ENCODE measurements around the gene ARHGEF19. TPM values are rescaled to one million over a fixed set of nuclear protein-coding genes. Genes with fewer than 3 reads are reported as not detected.
"Not testable (repeated sequence)": the region's sequence is repeated elsewhere in the genome, so short reads cannot be mapped to it uniquely, and the experiment has no call there.

Gene ARHGEF19
- total RNA-seq, 2 experiments from 2014 or later, result 4.4 to 4.5 TPM

DNA sequence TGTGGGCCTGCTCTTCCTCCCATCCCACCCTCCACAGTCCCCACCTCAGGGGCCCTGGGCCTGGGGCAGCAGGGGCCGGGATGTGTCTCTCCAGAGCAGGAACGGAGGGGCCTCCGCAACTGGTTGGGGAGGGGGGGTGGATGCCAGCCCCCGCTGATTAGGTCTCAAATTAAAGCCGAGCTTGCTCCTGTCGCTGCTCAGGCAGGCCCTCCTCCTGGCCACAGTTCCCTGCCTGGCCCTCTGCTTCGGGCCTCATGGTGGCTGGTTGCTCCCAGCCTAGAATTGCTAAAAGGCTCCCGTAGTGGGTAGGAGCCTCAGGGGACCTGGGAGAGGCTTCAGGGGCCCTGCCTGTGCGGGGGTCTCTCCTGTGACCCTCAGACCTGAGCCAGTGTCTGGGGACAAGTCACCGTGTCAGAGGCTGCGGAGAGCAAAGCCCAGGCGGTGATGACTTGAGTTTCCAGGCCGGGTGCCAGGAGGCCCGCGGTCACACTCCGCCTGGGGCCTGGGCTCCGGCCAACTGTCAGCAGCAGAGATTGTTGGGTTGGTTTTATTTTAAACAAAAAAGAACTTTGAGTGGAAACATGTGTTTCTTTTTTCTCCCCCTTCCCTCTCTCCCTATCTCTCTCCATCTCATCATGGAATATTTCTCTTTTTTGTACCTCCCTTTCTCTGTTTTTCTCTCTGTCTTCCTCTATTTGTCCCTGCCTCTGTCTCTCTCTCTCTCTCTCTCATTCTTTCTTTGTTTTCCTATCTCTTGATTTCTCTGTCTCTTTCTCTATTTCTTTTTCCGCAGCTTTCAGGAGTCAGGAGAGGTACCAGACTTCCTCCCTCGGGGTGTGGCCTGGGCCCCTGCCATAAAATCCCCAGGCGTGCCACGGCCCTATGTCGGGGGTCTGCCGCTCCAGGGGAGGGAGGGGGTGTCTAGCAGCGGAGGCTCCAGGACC lies 36.6 kb downstream of the ARHGEF19 start:
- H3K36me3 Mint-ChIP-seq, result no peaks in the 10 kb centered on the region
- H3K27ac Mint-ChIP-seq, result no peak overlapping the region
- DNase-seq, result no peak
- H3K27me3 Mint-ChIP-seq, result no peaks in the 10 kb centered on the region
- no peaks in the 10 kb centered on the region for H3K4me1 Mint-ChIP-seq
- no peaks in the 10 kb centered on the region for H3K9me3 Mint-ChIP-seq
- no peak overlapping the region for H3K4me3 Mint-ChIP-seq

DNA sequence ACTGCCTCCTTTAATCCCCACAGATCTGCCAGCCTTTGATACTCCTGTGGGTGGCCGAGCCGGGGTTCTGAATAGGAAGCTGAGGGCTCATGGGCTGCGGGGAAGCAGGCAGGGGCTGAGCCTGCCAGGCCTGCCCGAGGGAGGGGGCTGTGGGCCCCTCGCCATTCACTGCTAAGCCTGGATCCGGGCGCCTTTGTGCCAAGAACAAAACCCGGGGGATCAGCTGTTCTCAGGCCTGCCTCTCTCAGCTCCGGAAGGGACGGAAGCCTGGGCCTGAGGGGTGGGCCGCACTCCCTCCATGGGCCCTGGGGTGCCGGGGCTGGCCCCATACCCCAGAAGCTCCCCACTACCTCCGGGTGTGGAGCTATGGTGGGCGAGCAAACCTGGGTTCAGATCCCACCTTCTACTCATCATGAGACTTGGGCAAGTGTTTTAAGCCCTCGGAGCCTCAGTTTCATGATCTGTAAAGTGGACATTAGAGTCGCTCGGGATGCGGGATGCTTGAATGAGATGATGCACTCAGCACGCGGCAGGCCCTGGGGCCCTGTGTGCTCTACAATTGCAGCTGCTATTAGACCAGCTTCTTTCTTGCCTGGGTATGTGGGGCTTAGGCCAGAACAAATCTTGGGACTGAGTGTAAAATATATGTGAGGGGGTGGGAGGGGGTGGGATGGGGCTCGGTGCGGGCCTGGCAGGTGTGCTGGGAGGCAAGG lies 37.4 kb downstream of the ARHGEF19 start:
- Mint-ChIP-seq H3K27me3 (no peaks in the 10 kb centered on the region), H3K27ac (no peak overlapping the region), H3K9me3 (no peaks in the 10 kb centered on the region), H3K36me3 (no peaks in the 10 kb centered on the region), H3K4me3 (no peak overlapping the region), H3K4me1 (no peaks in the 10 kb centered on the region)
- DNase-seq, result no peak

DNA sequence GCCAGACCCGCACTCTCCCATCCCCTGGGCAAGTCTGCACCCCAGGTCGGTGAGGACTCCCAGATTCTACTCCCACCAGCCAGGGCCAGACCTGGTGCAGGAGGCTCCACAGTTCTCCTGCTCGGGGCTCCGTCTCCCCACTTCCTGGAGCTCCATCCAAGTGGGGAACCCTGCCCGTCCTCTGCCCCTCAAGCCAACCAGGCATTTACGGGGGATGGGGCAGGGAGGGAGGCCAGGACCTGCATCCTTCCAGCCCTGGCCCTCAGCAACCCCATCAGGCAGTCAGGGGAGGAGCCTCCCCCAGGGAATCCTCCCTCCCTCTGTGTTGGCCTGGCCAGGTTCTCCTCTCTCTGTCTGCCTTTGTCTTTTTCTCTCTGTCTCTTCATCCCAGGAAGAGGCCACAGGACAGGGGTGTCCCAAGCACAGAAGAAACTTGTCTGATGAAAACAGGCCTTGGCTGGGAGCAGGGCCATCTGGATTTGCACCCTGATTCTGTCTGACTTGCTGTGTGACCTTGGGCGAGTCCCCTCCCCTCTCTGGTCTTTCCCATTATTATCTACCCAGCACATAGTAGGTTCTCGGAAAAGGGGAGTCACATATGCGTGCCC lies 38.1 kb downstream of the ARHGEF19 start:
- no peak overlapping the region for H3K27ac Mint-ChIP-seq
- H3K4me3 Mint-ChIP-seq, result no peak overlapping the region
- no peaks in the 10 kb centered on the region for H3K36me3 Mint-ChIP-seq

DNA sequence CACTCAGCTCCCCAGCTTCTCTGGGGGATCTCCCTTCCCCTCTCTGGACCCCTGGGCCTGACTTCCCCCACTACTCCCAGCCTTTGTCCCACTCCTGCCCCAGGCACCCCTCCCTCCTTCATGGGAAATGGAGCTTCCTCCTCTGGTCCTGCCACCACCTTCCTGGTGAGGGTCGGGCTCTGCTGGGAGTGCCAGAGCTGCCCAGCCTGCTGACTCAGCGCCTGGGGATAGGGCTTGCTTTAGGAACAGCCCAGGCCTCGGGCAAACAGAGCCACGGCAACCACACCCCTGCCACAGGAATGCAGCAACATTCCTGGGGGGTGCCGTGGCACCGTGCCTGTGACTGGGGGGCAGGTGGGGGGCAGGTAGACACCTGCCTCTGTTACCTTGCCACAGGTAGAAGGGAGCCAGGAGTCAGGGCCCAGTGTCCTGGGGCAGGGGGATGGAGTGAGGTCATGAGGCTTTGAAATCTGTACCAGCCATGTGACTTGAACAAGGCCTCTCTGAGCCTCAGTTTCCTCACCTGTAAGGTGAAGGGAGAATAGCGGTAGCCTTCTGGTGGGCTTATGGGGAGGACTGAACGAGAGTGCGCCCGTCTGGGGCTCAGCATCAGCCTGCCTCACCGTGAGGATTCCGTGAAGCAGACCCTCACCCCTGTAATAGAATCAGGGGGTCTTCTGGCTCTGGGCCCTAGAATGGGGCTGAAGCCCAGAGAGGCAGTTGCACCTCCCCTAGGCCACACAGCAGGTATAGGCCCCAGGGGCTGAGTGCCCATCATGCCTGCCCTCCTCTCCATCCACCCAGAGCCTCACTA lies 38.8 kb downstream of the ARHGEF19 start:
- Mint-ChIP-seq H3K36me3 (no peaks in the 10 kb centered on the region), H3K27me3 (peaks cover 8% of the 10 kb centered on the region)

More for the DNA sequence above, 38.1 kb downstream of the ARHGEF19 start:
- no peaks in the 10 kb centered on the region for H3K9me3 Mint-ChIP-seq
- peaks cover 1% of the 10 kb centered on the region for H3K4me1 Mint-ChIP-seq
- H3K27me3 Mint-ChIP-seq, result peaks cover 4% of the 10 kb centered on the region
- DNase-seq, result no peak

DNA sequence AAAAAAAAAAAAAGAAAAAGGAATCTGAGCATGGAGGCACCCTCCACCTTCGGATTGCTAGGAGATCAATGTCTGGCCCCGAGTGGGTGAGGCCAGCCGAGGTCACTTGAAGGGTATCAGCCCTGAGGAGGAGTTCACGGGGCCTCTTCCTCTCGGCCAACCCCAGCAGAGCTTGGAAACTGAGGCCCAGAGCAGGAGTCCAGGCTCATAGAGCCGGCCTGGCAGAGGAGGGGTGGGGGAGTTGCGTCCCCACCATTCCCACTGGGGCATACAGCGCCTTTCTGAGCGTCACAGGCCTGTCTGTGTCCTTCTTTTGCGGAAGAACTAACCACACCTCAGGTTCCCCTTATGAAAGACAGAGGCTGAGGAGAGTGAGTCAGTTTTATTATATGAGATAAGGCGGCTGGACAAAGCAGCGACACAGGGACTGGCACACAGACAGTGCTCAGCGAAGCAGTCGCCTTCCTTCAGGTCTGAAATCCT lies 39.4 kb downstream of the ARHGEF19 start:
- peaks cover 13% of the 10 kb centered on the region for H3K4me1 Mint-ChIP-seq
- H3K4me3 Mint-ChIP-seq, result no peak overlapping the region
- DNase-seq, result no peak
- H3K27me3 Mint-ChIP-seq, result peaks cover 15% of the 10 kb centered on the region
- no peaks in the 10 kb centered on the region for H3K36me3 Mint-ChIP-seq
- no peak overlapping the region for H3K27ac Mint-ChIP-seq
- no peaks in the 10 kb centered on the region for H3K9me3 Mint-ChIP-seq

More for the DNA sequence above, 38.8 kb downstream of the ARHGEF19 start:
- no peaks in the 10 kb centered on the region for H3K9me3 Mint-ChIP-seq
- DNase-seq, result no peak
- H3K4me1 Mint-ChIP-seq, result peaks cover 8% of the 10 kb centered on the region
- H3K27ac Mint-ChIP-seq, result no peak overlapping the region
- H3K4me3 Mint-ChIP-seq, result no peak overlapping the region

DNA sequence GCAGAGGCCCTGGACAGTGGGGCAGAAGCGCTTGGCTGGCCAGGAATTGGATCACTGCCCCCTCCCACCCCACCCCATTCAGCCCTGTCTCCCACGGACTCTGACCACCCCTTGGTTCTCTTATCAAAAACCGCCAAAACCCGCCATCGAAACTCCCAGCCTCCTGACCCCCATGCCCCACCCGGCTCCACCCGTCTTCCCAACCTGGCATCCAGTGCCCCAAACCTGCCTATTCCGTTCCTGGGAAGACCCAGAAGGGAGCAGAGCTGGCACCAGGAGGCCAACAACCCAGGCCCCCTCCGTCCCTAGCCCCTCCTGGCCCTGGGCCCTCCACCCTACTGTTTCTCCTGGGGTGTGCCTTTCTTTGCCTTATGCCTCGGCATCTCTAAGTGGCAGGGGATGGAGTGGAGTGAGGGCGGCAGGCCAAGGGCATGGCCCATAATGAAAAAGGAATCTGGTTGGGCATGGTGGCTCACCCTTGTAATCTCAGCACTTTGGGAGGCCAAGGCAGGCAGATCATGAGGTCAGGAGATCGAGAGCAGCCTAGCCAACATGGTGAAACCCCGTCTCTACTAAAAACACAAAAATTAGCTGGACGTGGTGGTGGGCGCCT lies 40.1 kb downstream of the ARHGEF19 start:
- H3K27me3 Mint-ChIP-seq, result peaks cover 15% of the 10 kb centered on the region
- no peak overlapping the region for H3K27ac Mint-ChIP-seq
- no peaks in the 10 kb centered on the region for H3K9me3 Mint-ChIP-seq
- H3K4me3 Mint-ChIP-seq, result no peak overlapping the region
- H3K4me1 Mint-ChIP-seq, result peaks cover 13% of the 10 kb centered on the region
- H3K36me3 Mint-ChIP-seq, result no peaks in the 10 kb centered on the region
- no peak for DNase-seq

DNA sequence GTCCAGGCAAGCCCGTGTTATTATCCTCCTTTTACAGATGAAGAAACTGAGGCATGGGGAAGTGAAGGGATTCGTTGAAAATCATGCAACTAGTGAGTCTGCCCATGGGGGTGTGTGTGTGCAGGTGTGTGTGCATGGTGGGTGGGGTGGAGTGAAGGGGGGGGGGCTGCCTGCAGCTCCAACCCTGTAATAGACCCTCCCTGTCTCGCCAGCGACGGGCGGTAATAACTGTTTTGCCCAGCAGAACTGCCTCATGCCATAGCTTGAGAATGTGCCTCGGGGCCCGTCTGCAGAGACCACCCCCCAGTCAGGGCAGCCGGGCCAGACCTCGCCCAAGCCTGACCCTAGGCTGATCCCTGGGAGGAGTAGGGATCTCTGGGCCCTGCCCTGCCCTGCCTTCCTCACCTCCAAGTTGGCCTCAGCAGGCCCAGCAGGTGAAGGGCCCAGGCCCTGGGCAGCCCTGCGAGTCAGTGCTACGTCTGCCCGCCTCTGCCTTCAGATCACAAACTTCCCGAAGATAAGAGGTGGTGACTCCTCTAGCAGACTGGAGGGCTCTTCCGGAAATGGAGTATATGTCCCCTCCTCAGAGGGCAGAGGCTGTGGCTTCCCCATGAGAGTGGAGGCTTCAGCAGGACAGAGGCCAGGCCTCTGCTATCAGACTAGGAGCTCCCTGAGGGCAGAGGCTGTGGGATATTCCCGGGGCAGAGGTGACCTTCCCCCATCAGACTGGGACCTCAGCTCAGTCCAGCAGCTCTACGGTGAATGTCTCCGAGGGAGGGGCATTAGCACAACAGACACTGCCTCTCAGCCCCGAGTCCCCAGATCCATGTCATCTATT lies 40.9 kb downstream of the ARHGEF19 start:
- no peaks in the 10 kb centered on the region for H3K36me3 Mint-ChIP-seq
- no peak for DNase-seq

DNA sequence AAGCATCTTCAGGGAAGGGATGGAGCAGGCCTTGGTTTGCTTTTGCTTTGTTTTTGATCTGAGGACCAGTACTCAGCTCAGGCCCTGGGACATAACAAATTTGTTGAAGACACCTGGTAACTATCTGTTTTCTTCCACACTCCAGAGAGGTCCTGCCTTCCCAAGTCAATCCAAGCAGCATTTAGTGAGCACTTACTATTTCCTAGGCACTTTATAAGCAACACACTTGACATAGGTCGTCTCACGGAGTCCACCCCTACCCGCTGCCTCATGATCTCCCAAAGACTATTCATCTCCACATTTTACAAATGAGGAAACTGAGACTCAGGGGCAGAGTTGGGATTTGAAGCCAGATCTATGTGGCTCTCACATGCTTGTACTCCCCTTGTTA lies 42.2 kb downstream of the ARHGEF19 start:
- no peaks in the 10 kb centered on the region for H3K36me3 Mint-ChIP-seq
- no peak for DNase-seq
- no peak overlapping the region for H3K27ac Mint-ChIP-seq
- no peaks in the 10 kb centered on the region for H3K9me3 Mint-ChIP-seq
- peaks cover 19% of the 10 kb centered on the region for H3K27me3 Mint-ChIP-seq
- H3K4me1 Mint-ChIP-seq, result peaks cover 16% of the 10 kb centered on the region
- H3K4me3 Mint-ChIP-seq, result no peak overlapping the region

More for the DNA sequence above, 40.9 kb downstream of the ARHGEF19 start:
- H3K4me3 Mint-ChIP-seq, result no peak overlapping the region
- H3K27me3 Mint-ChIP-seq, result peaks cover 15% of the 10 kb centered on the region
- H3K27ac Mint-ChIP-seq, result no peak overlapping the region
- no peaks in the 10 kb centered on the region for H3K9me3 Mint-ChIP-seq
- H3K4me1 Mint-ChIP-seq, result peaks cover 13% of the 10 kb centered on the region

DNA sequence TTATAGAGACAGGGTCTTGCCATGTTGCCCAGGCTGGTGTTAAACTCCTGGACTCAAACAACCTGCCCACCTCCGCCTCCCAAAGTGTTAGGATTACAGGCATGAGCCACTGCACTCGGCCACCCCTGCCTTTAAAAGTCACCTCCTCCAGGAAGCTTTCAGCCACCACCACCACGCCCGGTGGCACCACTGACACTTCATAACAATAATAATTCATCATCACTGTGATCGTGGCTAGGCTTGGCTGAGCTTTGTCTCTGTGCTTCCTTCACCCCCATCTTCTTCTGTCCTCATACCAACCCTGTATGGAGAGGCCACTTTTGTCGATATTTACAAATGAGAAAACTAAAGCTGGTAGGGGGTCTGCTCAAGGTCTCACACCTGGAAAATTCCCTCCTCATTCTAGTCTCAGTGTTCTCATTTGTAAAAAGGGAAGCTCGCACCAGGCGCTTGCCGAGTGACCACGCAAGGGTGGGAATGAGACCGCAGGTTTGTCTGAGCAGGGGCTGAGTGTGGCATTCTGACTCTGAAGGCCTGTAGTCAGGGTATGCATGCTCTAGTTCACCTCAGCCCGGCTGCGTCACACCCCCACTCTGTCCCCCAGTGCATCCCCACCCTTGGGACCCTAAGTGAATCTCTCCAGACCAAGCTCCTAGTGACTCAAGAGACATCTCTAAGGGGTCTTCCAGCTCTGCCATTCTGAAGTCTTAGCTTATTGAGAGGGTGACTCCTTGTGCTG lies 43.7 kb downstream of the ARHGEF19 start:
- peak overlapping the region; percentile 57 for H3K4me3 Mint-ChIP-seq
- no peak overlapping the region for H3K27ac Mint-ChIP-seq
- DNase-seq, result peak; percentile 28
- H3K4me1 Mint-ChIP-seq, result peaks cover 27% of the 10 kb centered on the region
- peaks cover 23% of the 10 kb centered on the region for H3K27me3 Mint-ChIP-seq
- no peaks in the 10 kb centered on the region for H3K36me3 Mint-ChIP-seq
- H3K9me3 Mint-ChIP-seq, result no peaks in the 10 kb centered on the region

DNA sequence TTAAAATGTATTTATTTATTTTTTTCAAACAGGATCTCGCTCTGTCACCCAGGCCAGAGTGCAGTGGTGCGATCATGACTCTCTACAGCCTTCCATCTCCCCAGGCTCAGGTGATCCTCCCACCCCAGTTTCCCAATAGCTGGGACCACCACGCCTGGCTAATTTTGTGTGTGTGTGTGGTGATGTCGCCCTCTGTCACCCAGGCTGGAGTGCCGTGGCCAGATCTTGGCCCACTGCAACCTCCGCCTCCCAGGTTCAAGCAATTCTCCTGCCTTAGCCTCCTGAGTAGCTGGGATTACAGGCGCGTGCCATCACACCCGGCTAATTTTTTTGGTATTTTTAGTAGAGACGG lies 44.3 kb downstream of the ARHGEF19 start:
- Mint-ChIP-seq H3K4me3 (peak overlapping the region; percentile 57), H3K27me3 (peaks cover 23% of the 10 kb centered on the region), H3K4me1 (peaks cover 31% of the 10 kb centered on the region)
- not testable (repeated sequence) for DNase-seq, H3K27ac Mint-ChIP-seq, H3K36me3 Mint-ChIP-seq, H3K9me3 Mint-ChIP-seq

DNA sequence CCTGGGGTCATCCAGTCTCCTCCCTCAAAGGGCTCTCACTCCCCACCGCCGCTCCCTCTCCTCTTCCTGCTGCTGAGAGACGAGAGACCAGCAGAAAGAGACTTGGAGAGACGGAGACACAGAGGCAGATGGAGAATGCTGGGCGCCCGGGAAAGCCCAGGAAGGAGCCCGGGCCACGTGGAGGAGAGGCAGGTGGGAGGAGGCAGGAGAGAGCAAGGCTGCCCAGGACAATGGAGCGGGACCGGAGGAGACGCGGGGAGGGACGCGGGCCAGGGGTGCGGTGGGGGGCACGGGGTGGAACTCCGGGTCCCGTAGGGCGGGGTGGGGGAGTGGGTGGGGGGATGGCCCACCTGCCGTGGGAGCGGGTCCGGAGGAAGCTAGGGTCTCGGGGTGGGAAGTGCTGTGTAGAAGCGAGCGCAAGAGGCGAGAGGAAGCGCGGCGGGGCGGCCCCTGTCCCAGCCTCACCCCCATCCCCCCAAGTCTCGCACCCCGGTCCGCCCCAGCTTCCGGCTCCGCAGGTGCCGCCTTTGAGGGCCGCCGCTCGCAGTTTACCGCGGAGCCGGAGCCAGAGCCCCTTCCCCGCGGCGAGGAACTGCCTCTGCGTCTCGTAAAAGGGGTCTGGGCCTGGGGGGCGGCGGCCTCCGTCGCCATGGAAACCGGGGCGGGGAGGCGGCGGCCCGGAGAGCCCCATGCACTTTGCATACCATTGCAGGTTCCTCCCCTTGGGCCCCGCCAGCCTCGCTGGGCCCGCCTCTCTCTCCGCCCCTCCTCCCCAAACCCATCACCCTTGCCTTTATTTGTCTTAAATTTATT lies 44.9 kb downstream of the ARHGEF19 start:
- H3K4me1 Mint-ChIP-seq, result peaks cover 36% of the 10 kb centered on the region
- peak overlapping the region; percentile 57 for H3K4me3 Mint-ChIP-seq
- no peaks in the 10 kb centered on the region for H3K36me3 Mint-ChIP-seq
- H3K9me3 Mint-ChIP-seq, result no peaks in the 10 kb centered on the region
- no peak overlapping the region for H3K27ac Mint-ChIP-seq
- H3K27me3 Mint-ChIP-seq, result peaks cover 23% of the 10 kb centered on the region
- DNase-seq, result peak; percentile 70

DNA sequence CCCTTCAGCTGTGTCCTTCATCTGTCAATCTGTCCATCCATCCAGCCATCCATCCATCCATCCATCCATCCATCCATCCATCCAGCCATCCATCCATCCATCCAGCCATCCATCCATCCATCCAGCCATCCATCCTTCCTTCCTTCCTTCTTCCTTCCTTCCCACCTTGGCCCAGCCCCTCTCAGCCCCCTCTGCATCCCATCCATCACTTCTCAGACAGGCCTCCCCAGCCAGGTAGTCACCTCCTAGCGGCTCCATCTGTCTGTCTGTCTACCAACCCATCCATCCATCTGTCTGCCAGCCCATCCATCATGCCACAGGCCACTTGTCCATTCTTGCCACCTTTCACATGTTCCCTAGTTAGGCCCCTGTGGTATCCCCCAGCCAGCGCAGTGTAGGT lies 46.3 kb downstream of the ARHGEF19 start:
- Mint-ChIP-seq H3K4me3 (no peak overlapping the region), H3K27me3 (peaks cover 27% of the 10 kb centered on the region), H3K36me3 (no peaks in the 10 kb centered on the region), H3K4me1 (peaks cover 47% of the 10 kb centered on the region), H3K9me3 (no peaks in the 10 kb centered on the region), H3K27ac (no peak overlapping the region)
- no peak for DNase-seq

All from activated naive CD8-positive, alpha-beta T cell treated with anti-CD3 and anti-CD28 coated beads for 36 hours (primary cell).